HG03095 (cell line): Measurements from ENCODE around the gene ARL3.

ENCODE experiments used
- ATAC-seq: cut with Tn5 transposase; IDR thresholded peaks from one replicate; pipeline ENCODE4 v1.9.1; 2021; ENCODE audit warnings: moderate library complexity; ENCODE audit not compliant: unreplicated experiment

Gene ARL3

DNA sequence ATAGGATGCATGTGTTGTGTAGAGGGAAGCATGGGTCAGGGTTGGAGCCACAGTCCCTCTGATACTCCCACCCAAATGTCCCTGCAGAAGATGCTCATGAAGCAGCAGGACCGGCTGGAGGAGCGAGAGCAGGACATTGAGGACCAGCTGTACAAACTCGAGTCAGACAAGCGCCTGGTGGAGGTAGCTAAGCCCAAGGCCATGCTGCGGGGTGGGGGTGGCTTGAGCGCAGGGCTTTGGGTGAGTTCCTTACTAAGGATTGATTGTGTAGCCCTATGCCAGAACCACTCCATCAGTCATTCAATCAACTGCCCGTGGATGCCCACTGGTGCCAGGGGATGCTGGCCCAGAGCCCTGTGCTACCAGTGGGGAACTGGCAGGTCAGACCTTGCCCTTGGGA lies 59.6 kb downstream of the ARL3 start:
- ATAC-seq: no peak

DNA sequence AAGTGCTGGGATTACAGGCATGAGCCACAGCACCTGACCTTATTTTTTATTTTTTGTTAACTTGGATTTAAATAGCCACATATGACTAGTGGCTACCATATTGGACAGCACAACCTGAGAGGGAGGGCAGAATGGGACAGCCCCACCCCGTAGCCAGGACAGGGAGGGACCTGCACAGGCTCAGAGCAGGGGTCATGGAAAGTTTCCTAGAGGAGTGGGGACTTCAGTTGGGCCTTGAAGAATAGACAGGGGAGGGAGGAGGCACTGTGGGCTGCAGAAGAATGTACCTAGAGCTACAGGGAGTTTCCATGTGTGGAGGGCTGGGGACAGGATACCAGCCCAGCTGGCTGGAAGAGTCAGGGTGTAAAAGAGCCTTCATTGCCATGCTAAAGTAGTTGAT lies 61.1 kb downstream of the ARL3 start:
- ATAC-seq: no peak

DNA sequence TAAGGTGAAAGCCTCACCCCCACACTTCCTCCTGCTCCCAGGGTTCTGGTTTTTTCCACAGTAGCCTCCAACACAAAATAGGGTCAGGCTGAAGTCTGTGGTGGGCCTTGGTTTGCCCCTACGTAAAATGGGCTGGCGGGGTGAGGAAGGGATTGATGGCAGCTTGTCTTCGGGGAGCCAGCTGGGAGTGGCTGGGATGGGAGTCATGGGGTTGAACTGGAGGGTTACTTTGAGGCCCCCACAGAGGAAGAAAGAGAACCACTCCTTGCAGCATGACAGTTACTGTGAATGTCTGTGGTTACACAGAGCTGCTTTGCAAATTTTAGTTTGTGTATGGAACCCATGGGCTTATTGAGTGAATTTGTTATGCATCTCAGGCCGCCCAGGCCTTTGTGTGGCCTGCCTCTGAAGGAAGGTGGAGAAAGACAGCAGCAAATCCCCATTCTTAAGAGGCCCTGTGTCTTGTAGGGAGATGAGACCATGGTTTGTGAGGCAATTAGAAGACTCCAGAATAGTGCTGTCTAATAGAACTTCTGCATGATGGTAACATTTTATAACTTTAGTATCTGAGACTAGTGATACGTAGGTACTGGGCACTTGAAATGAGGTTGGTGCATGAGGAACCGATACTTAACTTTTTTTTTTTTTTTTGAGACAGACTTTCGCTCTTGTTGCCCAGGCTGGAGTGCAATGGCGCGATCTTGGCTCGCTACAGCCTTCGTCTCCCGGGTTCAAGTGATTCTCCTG lies 61.9 kb downstream of the ARL3 start:
- peak; percentile 47 for ATAC-seq

DNA sequence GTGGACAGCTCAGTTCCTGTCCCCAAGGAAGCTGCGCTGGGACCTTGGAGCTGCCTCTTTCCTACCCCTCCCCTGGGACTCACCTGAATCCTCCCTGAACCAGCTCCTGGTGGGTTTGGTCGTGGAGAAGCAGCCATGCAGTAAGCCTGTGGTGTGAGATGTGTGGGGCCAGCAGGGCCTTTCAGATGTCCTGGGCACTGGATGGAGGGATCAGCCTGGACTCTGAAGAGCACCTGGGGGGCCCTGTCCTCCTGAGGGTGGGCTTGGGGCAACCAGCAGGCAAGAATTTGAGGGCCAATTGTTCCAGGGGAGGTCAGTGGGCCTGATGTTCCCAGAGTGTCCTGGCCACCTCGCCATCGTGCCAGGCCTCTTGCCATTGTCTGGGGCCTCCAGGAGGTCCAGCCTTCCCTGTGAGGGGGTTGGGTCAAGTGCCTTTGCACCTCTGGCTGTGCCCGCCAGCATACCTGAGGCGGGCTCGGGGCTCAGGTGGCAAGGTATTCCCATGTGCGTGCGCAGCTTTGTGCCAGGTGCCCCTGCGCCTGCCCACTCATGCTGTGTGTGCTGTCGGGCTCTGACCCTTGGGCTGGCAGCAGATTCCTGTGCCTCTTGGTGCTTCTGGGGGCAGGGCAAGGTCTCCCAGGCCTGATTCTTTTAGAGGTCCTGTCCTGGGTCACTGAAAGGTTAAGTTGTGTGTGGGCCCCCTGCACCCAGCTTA lies 62.6 kb downstream of the ARL3 start:
- ATAC-seq: no peak

GRCh38 chr10:102650655-102651454 lies 63.3 kb downstream of the ARL3 start:
- ATAC-seq: no peak

GRCh38 chr10:102649797-102650654 lies 64.2 kb downstream of the ARL3 start:
- ATAC-seq: no peak

DNA sequence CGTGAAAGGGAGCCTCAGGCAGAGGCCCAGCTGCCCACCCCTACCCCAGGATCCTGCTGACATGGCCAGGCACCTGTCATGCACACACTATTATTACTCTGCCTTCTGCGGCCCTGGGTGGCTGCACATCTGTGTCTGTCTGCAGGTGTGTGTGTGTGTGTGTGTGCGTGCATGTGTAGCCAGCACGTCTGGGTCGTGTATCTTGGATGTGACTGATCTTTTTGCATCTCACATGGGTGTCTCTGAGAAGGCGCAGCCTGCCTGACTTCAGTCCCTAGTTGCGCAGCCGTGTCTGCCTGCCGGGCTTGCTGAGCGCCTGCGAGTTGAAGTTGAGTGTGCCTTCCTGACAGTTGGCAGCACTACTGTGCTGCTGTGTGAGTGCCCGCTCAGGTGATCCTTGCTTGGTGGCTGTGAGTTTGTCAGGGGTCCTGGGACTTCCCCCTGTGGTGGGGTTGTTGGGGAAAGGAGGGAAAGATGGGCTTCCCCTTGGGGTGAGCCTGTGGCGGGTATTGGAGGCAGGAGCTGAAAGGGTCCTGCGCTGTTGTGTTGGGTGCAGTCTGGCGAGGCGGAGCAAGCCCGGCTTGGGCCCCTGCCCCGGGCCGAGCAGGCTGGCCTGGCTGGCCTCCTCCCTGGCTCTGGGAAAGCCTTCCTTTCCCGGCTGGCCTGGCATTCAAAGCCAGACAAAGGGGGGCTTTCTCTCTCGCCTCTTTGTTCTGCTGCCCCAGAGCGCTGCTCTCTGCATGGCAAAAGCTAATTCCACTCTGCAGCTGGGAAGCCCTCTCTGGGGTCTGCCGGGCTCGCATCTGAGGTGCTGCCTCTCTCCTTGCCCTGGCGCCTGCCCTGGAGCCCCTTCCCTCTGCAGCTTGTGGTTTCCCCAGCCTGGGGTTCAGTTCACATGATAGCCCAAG lies 65.1 kb downstream of the ARL3 start:
- no peak for ATAC-seq

DNA sequence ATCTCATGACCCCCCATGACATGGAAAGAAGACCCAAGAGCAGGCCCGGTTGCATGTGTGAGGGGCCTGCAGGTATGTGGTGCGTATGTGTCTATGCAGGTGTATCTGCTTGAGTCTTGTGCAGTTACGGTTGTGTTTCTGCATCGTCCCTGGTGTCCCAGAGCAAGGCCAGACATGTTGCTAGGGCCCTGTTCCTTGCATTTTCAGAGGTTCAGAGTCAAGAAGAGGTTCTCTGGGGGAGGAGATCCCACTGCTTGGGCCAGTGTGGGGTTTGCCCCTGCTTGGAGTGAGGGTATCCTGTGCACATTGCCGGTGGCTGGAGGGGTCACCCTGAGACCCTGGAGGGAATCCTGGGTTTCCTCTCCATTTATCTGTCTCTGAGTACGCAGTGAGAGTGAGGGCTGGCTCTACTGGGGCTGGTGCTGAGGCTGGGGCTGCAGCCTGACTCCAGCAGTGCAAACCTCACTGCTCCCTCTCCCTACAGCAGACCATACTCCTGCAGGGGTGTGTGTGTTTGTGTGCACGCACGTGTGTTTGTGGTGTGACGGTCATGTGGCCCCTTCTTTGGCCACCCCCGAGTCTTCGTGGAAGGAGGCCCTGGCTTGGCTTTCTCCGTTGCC lies 65.8 kb downstream of the ARL3 start:
- no peak for ATAC-seq

- ATAC-seq: no peak
These were observed 66.5 kb downstream of the ARL3 start for GRCh38 chr10:102647443-102648268.

DNA sequence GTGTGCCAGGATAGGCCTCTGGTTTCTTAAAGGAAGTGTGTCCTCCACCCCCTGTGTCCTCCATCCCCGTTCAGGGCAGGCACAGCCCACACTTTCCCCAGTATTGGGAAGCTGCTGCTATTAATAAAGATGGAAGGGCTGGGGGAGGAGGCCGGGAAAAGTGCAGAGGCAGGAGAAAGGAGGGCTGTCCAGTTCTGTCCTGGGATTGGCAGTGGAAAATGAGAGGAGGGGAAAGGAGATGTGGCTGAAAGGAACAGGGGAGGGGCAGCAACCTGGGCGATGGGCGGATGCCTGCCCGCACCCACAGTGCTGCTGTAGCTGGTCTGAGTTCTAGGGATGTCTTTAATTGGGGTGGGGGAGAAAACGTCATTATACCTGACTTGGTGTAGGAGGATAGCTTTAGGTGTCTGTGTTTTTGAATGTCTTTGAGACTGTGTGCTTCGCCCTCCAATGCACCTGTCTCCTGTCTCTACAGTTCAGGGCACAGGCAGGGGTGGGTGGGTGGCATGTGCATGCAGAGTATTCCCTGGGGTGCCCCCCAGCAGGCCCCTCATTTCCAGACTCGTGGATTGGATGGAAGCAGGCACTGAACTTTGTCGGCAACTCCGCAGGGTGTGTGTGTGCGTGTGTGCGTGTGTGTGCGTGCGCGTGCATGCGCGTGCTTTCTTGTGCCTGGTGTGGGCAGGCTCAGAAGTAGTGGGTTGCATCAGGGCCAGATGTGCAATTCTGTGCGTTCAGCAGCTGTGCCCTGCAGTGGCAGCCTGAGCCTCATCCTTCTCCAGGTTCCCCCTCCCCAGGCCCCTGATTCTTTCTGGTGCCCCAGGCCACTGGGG lies 67.4 kb downstream of the ARL3 start:
- no peak for ATAC-seq

DNA sequence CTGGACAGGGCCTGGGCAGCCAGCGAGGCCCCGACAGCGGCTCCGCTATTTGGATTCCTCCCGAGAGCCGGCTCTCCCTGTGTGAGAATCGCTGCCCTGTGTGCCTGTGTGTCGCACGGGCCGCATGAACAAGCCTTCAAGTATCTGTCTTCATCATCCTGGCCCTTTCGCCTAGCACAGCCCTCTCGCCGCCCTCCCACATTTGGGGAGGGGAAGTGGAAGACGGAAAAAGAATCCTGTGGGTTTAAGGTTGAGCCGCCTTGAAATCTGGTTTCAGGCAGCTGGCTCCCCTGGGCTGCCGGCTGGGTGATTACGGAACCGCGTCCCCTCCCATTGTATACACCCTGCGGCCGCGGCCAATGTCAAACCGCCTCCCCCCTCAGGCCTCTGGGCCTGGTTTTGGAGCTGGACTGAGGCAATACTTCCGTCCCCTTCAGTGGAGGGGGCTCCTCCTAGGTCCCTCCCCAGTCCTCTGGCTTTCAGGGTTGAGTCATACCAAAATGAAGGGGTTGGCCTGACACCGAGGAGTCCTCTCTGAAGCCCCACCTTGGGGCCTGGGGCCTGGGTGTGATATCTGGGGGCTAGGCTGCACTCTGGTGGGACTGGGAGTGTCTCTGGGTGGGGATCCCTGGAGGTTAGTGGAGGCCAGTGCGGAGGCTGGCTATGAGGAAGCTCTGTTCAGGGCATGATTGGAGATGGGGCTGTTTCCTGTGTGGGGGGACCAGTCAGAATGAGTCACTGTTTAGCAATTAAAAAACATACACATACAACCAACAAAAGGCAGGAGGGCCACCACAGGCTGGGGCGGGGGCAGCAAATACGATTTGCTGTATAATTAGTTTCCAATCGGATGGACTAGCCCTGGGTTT lies 68.2 kb downstream of the ARL3 start:
- ATAC-seq: peak; percentile 36

- ATAC-seq: no peak
These were observed 68.8 kb downstream of the ARL3 start for GRCh38 chr10:102645388-102645740.

GRCh38 chr10:102644646-102645387 lies 69.4 kb downstream of the ARL3 start:
- no peak for ATAC-seq

DNA sequence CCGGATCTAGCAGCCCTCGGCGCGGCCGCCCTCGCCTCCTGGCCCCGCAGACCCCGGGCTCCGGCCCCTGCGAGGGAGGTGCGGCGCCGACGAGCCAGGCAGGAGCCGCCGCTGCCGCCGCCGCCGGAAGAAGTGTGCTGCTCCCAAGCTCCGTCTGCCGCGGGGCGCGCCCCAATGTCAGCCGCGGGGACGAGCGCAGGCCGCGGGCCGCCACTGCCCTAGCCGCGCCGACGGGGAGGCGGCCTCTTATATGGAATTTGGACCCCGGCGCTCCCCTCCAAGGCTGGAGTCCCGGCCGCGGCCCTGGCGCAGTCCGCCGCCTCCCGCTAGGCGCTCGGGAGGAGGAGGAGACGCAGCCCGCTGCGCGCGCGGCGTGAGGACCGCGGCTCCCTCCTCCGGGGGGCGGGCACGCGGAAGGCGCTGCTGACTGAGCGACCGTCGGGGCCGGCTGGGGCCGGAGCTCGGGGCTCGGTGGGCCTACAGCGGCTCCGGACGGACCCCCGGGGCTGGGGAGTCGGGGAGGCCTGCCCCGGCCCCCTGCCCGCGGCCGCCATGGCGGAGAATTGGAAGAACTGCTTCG lies 70.0 kb downstream of the ARL3 start, which contains the start of gene TRIM8:
Gene TRIM8, plus strand, starts transcription at position 414 of the 580 bp plus-strand sequence. Its CDS starts 139 bp downstream, at position 553.
- ATAC-seq: no peak

DNA sequence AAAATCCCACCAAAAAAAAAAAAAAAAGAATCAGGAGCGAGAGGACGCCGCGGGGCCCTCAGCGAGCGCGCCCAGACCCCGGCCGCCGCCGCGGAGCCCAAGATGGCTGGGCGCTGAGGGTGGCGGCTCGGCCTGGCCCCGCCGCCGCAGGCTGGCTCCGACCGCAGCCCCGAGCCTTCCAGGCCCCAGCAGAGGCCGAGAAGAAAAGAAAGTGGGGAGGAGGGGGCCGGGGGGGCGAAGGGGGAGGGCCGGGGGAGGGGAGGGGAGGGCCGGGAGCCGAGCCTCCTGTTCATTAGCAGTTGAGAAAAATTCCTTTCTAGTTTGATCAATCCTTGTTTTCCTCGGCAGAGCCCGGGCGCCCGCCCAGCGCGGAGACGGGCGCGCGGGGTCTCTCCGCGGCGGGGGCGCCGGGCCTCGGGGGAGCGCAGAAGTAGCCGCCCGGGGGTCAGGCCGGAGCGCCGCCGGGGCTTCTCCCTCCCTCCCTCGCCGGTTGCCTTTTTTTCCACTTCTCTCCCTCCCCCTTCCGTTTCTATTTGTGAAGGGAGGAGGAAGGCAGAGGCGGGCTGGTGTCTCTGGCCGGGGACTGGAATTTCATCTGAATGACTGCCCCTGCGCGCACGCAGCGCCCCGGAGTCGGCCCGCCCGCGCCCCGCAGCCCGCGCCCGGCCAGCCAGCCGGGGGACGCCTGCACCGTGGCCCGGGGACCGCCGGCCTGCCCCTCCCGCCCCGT lies 70.7 kb downstream of the ARL3 start:
- no peak for ATAC-seq
